ENCODE measurements around the gene TNS3. TPM values are rescaled to one million over a fixed set of nuclear protein-coding genes. Genes with fewer than 3 reads are reported as not detected.

Gene TNS3
- total and polyA plus RNA-seq, 2 donors (not counting 1 experiment from before 2014, with no cell fraction given), result 11.4 to 77.5 TPM

DNA sequence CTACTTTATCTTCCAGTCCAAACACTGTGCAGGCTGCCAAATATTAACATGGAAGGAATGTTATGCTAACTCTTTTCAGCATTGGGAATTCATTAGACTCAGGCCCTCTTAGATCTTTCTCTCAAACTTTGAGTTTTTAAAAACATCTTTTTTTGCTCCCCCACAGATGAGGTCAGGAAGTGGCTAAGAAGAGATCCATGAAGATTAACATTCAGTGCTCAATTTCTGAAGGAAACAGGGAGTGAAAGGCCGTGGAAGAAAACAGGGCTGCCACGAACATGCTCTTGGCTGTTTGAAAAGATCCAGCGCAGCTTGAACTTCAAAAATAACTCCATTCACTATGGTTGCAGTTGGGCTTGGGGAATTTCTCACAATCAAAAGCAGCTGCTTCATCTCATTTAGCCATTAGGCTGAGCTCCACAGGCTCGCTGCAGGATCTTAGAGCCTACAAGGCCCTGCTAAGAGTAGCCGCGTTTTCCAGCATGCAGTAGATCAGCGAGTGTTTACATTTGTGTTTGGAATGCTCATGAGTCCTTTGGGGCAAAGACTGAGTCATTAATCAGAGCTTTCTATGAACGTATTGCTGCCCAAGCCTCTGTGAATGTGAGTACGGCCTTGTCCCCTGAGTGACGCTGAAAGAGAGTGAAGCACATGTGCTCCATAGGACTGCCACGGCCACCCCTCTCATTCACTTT is 41.2 kb upstream of the TNS3 start:
- Histone ChIP-seq H3K27me3 (replicated peaks in 1 of 4; ENCODE audit: control extremely low read depth in 1 of 4, control insufficient read depth in 3 of 4, insufficient read depth in 4 of 4, low read length in 3 of 4) (no peaks in the 10 kb centered on the region), H3K4me2 (replicated peaks; ENCODE audit: low read depth, low read length, poor library complexity, severe bottlenecking) (peak overlapping the region; percentile 39), H3K4me3 (ENCODE audit: control extremely low read depth in 1 of 5, extremely low read depth in 1 of 5, insufficient read depth in 1 of 5, low read depth in 2 of 5, low read length in 4 of 5) (no peak overlapping the region), H3K36me3 (replicated peaks in 1 of 2; ENCODE audit: control extremely low read depth in 1 of 2, control insufficient read depth in 1 of 2, extremely low read depth in 1 of 2, insufficient read depth in 2 of 2, low read length in 1 of 2) (no peaks in the 10 kb centered on the region), H4K20me1 (ENCODE audit: control insufficient read depth, insufficient read depth, low read length, poor library complexity, severe bottlenecking) (no peaks in the 10 kb centered on the region), H3K79me2 (ENCODE audit: control insufficient read depth, insufficient read depth, low read length) (no peaks in the 10 kb centered on the region), H3K9me3 (ENCODE audit: control extremely low read depth in 1 of 3, control insufficient read depth in 2 of 3, insufficient read depth in 1 of 3, low read length in 2 of 3) (no peaks in the 10 kb centered on the region), H3K27ac (ENCODE audit: low read length in 2 of 2) (no peak overlapping the region), H2AFZ (ENCODE audit: insufficient read depth, low read depth, low read length, poor library complexity, severe bottlenecking) (no peak overlapping the region), H3K4me1 (ENCODE audit: control insufficient read depth in 2 of 2, insufficient read depth in 2 of 2, low read length in 2 of 2) (peaks cover 44 to 64% of the 10 kb centered on the region in 2 donors), H3K9ac (ENCODE audit: low read length) (no peak overlapping the region)
- Mint-ChIP-seq H3K4me3 (peak overlapping the region; percentile 38), H3K27me3 (no peaks in the 10 kb centered on the region), H3K27ac (peak overlapping the region; percentile 56), H3K4me1 (peaks cover 66% of the 10 kb centered on the region), H3K9me3 (ENCODE audit: insufficient read depth) (no peaks in the 10 kb centered on the region)
- intact Hi-C loops (cut with micrococcal nuclease), result no loop called here
- no peak for ATAC-seq (ENCODE audit: low read depth)
- no peak for DNase-seq
- POLR2A ChIA-PET, result no interaction called here
- CTCF ChIA-PET, result no interaction called here
- WGBS (ENCODE audit: insufficient coverage), result 96% methylated on average over 9 of the region's 11 CpGs
- no peak for TF ChIP-seq CTCF (IDR thresholded peaks at IDR 0.05)
- TF ChIP-seq EZH2 (IDR thresholded peaks at IDR 0.05; ENCODE audit: borderline replicate concordance, insufficient read depth, low read depth, low read length, poor library complexity, severe bottlenecking), result no peak

DNA sequence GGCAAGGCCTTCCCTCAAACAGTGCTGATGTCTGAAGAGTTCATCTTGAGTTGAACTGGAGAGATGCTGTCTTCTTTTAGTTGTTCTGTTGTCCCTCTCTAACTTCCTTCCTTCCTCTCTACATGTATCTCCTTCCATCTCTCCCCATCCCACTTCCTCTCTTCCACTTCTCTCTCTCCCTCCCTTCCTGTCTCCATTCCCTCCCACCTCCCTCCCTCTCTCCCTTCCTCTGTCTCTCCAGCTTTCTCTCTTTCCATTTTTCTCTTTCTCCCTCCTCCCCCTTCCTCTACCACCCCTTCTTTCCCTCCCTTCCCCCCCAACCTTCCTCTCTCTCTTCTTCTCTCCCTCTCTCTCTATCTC is 40.7 kb upstream of the TNS3 start:
- Histone ChIP-seq H3K9ac (ENCODE audit: low read length) (no peak overlapping the region), H3K27me3 (replicated peaks in 1 of 4; ENCODE audit: control extremely low read depth in 1 of 4, control insufficient read depth in 3 of 4, insufficient read depth in 4 of 4, low read length in 3 of 4) (no peaks in the 10 kb centered on the region), H2AFZ (ENCODE audit: insufficient read depth, low read depth, low read length, poor library complexity, severe bottlenecking) (peak overlapping the region; percentile 27), H3K79me2 (ENCODE audit: control insufficient read depth, insufficient read depth, low read length) (no peaks in the 10 kb centered on the region), H3K27ac (ENCODE audit: low read length in 2 of 2) (no peak overlapping the region), H3K4me3 (ENCODE audit: control extremely low read depth in 1 of 5, extremely low read depth in 1 of 5, insufficient read depth in 1 of 5, low read depth in 2 of 5, low read length in 4 of 5) (no peak overlapping the region), H3K9me3 (ENCODE audit: control extremely low read depth in 1 of 3, control insufficient read depth in 2 of 3, insufficient read depth in 1 of 3, low read length in 2 of 3) (no peaks in the 10 kb centered on the region), H3K4me1 (ENCODE audit: control insufficient read depth in 2 of 2, insufficient read depth in 2 of 2, low read length in 2 of 2) (peaks cover 39 to 59% of the 10 kb centered on the region in 2 donors), H3K36me3 (replicated peaks in 1 of 2; ENCODE audit: control extremely low read depth in 1 of 2, control insufficient read depth in 1 of 2, extremely low read depth in 1 of 2, insufficient read depth in 2 of 2, low read length in 1 of 2) (no peaks in the 10 kb centered on the region), H3K4me2 (replicated peaks; ENCODE audit: low read depth, low read length, poor library complexity, severe bottlenecking) (peak overlapping the region; percentile 39), H4K20me1 (ENCODE audit: control insufficient read depth, insufficient read depth, low read length, poor library complexity, severe bottlenecking) (no peaks in the 10 kb centered on the region)
- TF ChIP-seq CTCF (IDR thresholded peaks at IDR 0.05) (no peak), EZH2 (IDR thresholded peaks at IDR 0.05; ENCODE audit: borderline replicate concordance, insufficient read depth, low read depth, low read length, poor library complexity, severe bottlenecking) (no peak)
- Mint-ChIP-seq H3K4me3 (peak overlapping the region; percentile 79), H3K9me3 (ENCODE audit: insufficient read depth) (no peaks in the 10 kb centered on the region), H3K27ac (peak overlapping the region; percentile 75), H3K4me1 (peaks cover 61% of the 10 kb centered on the region), H3K27me3 (no peaks in the 10 kb centered on the region)
- ChIA-PET POLR2A (no interaction called here), CTCF (no interaction called here)
- DNase-seq (no peak), ATAC-seq (ENCODE audit: low read depth) (no peak)
- intact Hi-C loops (cut with micrococcal nuclease), result no loop called here

All from B cell (primary cell).